Stimulated activated CD8-positive, alpha-beta memory T cell treated with anti-CD3 and anti-CD28 coated beads, Interleukin-7, amount 100 ng/mL, for 24 hours (primary cell): Measurements from ENCODE around the gene BABAM2.
"Not testable (repeated sequence)": the region's sequence is repeated elsewhere in the genome, so short reads cannot be mapped to it uniquely, and the experiment has no call there.

Experiments
- DNase-seq: peaks from one replicate; pipeline ENCODE4 v3.0.0-alpha.2; 2020; ENCODE audit warnings: low read depth

Gene BABAM2

DNA sequence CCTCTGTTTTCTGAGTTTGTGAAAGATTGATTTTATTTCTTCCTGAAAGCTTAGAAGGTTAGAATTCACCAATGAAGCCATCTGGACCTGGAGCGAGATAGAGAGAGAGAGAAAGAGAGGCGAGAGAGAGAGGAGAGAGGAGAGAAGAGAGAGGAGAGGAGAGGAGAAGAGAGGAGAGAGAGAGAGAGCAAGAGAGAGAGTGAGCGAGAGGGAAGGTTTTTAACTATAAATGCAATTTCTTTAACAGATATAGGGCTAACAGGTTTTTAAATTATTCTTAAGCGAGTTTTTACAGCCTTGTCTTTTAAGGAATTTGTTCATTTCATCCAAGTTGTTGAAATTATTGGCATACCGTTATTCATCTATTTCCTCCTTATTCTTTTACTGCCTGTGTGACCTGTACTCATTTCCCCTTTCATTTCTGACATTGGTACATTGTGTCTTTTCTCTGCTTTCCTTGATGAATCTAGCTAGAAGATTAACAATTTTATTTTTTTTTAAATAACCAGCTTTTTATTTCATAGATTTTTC lies 56.1 kb downstream of the BABAM2 start:
- no peak for DNase-seq

DNA sequence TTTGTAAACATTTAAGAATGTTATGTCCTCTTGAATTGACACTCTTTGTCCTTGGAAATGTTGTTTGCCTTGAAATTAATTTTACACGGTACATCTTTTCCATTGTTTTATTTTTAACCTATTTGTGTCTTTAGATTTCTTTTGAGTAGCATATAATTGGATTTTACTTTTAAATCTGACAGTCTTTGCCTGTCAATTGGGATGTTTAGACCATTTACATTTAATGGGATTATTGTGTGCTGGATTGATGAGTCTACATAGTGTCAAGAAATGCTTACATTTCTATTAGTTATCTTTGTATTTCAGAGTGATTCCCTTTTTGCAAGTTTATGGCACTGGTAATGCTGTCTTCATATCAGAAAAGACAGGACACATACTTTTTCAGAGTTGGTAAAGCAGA lies 61.5 kb downstream of the BABAM2 start:
- no peak for DNase-seq

DNA sequence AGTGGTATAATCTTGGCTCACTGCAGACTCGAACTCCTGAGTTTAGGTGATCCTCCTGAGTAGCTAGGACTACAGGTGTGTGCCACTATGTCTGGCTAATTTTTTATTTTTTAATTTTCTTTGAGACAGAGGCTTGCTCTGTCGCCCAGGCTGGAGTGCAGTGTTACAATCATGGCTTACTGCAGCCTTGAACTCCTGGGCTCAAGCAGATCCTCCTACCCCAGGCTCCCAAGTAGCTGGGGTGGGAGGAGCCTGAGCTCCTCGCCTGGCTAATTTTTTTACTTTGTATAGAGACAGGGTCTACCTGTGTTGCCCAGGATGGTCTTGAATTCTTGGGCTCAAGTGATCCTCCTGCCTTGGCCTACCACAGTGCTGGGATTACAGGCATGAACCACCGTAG lies 62.5 kb downstream of the BABAM2 start:
- no peak for DNase-seq

DNA sequence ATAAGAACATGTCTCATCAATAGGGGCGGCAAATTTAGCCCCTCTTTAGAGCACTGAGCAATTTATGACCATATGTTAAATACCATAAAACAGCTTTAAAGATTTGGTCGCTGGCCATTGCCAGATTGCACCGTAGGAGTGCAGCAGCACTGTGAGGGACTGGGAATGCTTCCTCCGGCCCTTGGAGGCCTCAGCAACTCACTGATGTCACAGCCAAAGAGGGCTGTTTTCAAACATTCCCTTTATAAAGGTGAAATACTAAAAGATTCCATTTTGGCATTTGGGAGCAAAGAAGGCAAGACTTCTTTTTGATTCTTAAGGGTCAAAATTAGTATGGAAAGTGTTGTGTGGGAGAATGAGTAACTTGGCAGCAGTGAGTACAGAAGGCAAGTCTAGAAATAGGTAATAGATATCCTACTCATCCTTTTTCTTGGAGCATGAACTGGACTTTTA lies 63.7 kb downstream of the BABAM2 start:
- DNase-seq = no peak

DNA sequence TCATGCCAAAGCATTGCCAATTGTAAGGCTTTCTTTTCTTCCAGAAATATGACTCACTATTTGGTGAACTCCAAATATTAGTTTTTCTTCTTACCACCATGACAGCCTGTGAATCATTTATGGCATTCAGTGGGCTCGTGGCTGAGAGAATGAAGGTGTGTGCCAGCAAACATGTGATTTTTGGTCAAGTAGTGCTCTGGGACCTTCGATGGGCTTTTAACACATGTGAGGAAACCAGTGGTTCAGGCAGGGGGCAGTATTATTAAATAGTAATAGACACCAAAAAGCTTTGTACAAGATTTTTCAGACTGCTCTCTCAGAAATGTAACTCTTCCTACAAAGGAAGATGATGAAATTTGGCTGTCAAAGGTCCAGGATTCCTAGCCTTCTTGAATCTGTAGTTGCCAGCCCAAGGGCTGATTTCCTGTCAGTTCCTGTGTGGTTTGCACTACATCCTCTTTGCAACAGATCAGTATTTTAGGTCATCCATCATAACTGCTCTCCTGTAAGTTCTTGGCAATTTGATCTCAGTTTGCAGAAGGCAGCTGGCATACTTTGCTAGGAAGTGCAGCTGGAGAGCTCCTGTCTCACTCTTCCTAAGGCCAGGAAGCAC lies 64.3 kb downstream of the BABAM2 start:
- DNase-seq = no peak

DNA sequence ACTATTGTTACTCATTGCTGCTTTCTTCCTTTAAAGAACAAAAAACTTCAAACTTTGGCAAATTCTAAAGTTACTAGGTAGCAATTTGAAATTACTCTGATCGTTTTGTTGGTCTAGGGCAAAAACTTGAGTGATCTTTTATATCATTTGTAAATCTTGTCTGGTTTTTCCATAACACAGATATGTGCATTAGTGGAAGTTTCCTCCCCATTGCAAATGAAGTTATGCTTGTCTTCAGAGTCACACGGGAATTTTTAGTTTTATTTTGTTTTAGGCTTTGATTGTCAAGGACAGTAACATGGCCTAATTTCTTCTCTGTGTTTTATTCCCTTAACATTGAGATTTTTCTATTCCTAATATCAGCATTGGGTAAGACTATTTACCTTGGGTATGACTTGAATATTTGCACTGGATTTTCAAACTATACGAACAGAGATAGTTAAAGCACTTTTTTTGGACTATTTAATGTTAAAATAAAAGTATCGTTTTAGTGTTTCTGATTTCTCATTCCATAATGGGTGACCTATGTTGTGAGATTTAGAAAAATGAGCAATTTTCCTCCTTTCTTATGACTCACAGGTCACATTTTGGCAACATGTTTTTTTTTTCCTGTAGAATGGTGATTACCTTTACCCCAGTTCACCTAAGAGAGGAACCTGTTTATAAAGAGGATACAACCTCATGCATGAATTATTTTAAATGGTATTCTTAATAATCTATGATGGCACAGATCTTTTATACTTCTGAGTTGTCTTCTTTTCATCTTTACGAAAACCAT lies 65.0 kb downstream of the BABAM2 start:
- DNase-seq = no peak

DNA sequence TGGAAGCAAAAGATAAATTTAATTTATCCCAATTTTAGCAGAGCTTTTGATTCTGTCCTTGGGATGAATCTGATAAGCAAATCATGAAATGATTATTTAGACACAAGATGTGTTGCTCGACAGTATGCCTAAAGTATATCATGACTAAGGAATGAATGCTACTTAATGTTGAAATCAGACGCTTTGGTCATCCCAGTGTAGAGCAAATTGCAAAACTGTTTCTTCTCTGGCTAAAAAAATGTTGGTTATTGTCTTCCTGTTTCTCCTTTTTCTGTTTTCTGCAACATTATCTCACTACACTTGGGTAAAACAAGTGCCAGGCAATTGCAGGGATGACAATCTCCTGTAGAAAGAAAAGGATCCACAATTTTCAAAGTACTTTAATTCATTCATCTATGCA lies 66.4 kb downstream of the BABAM2 start:
- no peak for DNase-seq

DNA sequence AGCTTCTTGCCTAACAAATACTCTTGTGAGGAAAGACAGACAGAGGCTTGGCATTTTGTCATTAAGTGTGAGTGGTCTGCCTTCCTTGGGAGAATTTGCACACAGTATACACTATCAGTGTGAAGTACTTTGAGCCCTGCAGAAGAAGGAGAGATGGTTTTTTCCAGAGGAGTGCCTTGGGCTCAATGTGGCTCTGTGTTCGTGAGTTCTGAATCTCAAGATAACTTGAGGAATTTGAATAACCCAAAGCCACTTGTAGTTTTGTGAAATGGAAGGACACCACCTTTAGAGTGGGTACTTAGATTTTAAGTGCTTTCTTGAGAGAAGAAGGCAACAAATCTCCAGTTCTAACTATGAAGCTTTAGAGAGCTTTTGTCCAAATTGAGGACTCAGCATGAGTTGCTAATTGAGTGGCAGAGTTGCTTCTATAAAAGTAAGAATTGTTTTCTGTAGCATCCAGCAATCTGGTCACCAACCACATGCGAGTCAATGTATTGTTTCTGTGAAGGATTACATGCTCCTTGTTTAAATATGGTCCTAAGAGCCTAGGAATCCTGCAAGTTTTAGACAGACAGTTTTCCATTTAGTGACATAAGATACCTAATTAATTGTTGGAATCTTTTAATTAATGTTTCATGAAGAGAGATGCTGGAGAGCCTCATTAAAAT lies 68.3 kb downstream of the BABAM2 start:
- no peak for DNase-seq

DNA sequence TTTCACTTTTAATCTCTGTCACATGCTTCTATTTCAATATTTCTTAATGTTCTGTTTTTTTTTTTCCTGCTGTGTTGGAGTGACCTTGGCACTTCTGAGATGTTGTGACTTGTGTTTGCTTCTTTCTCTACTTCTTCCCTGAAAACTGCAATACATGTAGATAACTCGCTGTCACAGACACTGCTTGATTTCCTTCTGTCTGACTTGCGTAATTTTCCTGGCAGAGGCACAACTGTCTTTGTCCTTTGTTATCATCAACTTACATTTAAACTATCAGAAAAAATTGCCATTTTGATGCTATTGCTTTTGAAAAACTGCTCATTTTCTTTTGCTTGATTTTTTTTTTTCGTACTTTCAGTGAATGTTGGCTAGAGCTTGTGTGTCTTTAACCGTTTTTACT lies 69.0 kb downstream of the BABAM2 start:
- DNase-seq = no peak

DNA sequence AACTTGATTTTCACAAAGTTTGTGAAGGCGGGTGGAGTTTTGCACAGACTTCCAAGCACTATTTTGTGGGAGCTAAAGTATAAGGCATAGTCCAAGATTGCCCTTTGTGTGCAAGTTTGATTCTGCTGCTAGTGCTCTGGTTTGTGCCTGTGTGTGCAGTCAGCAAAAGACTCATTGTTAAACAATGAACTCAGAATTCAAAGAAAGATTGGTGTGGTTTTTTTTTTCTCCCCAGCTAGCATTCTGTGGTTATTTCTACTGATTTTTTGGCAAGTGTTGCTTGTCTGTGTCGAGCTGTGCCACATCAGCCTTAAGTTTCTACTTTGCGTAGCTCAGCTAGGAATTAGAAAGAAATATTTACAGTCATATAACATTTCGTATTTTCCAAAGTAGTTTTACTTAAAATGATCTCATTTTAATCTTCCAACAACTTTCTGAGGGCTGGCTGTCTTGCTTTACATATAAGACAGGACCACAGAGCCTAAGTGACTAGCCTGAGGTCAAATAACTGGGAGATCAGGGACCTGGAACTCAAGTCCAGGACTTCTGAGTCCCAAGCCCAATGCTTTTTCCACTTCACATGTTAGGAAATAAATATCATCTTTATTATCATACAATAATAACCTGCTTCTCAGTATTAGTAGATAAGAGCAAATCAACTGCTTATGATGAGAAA lies 69.8 kb downstream of the BABAM2 start:
- no peak for DNase-seq

DNA sequence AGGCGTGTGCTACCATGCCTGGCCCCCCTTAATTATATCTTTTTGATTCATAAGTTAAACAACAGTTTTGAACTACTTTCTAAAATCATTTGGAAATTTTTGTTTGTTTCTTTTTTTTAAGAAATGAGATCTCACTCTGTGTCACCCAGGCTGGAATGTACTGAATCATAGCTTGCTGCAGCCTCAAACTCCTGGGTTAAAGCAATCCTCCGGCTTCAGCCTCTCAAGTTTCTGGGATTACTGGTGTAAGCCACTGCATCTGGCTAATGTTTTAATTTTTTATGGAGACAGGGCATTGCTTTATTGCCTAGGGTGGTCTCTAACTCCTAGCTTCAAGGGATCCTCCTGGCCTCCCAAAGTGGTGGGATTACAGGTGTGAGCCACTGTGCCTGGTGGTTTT lies 71.5 kb downstream of the BABAM2 start:
- DNase-seq = no peak

DNA sequence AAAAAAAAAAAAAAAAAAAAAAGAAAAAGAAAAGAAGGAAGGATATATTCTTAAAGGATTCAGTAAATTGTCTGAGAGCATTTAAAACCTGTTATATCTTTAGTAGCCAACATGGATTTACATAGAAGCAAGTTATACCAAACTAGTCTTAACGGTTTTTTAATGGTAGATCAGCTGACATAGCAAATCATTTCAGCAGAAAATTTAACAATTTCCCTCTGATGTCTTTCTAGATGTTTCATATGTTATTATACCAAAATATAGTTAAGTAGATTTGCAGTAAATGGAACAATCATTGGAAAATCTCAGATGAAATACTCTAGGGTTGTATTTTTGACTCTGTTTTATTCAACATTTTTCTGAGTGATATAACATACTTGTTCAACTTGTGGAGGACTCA lies 72.9 kb downstream of the BABAM2 start:
- DNase-seq = no peak

DNA sequence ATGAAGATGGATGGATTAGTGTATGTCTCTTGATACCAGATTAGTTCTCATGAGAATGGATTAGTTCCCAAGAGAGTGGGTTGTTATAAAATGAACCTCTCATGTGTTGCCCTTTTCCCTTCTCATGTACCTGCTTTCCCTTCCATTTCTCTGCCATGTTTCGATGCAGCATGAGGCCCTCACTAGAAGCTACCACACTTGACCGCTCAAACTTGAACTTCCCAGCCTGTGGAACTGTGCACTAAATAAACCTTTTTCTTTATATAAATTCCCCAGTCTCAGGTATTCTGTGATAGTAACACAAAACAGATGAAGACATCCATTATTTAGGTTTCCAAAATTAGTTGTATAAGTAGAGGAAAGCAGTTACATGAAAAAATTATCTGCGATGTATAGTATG lies 73.5 kb downstream of the BABAM2 start:
- no peak for DNase-seq

DNA sequence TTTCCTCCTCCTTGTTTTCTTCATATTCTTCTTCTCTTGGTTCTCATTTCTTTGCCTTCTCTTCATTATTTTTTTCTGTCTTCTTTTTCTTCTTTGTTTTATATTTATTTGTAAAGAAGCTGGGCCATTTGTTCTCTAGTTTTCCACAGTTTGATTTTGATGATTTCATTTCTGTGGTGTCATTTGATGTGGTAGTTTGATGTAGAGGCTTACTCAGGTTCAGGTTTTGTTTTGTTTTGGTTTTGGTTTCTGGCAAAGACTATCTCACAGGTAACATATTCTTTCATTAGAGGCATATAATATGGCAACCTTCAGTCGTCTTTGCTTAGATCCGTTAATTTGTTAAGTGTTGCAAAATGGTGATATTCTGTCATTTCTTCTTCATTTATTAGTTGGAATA lies 75.3 kb downstream of the BABAM2 start:
- DNase-seq = no peak

DNA sequence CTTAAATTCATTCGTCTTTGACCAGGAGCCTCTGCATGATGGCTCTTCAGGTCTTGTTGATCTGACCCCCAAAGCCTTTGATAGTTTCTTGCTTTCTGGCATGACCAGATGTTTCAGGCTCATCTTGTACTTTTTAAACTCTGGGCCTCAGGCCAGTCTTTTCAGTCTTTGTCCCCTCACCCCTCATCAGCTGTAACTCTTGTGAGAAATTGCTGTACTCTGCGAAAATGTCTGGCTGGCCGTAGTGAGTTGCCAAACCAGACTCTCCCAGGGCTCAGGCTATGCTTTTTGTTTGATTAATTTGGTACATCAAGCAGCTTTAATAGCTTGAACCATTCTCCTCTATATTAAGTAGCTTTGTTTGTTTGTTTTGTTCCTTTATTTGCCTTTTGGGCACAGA lies 75.9 kb downstream of the BABAM2 start:
- no peak for DNase-seq

DNA sequence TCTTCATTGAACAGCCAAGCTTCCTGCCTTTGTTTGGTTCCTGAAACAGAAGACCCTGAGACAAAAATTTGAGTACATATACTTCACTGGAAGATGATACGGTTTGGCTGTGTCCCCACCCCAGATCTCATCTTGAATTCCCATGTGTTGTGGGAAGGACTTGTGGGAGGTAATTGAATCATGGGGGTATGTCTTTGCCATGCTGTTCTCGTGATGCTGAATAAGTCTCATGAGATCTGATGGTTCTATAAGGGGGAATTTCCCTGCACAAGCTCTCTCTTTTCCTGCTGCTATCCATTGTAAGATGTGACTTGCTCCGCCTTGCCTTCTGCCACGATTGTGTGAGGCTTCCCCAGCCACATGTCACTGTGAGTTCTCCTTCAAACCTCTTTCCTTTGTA lies 76.5 kb downstream of the BABAM2 start:
- DNase-seq = no peak

DNA sequence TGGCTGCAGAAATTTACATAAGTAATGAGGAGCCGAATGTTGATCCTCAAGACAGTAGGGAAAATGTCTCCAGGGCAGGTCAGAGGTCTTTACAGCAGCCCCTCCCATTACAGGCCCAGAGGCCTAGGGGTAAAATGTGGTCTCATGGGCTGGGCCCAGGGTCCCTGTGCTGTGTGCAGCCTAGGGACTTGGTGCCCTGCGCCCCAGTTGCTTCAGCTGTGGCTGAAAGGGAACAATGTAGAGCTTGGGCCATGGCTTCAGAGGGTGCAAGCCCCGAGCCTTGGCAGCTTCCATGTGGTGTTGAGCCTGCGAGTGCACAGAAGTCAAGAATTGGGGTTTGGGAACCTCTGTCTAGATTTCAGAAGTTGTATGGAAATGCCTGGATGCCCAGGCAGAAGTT lies 77.5 kb downstream of the BABAM2 start:
- DNase-seq = not testable (repeated sequence)

DNA sequence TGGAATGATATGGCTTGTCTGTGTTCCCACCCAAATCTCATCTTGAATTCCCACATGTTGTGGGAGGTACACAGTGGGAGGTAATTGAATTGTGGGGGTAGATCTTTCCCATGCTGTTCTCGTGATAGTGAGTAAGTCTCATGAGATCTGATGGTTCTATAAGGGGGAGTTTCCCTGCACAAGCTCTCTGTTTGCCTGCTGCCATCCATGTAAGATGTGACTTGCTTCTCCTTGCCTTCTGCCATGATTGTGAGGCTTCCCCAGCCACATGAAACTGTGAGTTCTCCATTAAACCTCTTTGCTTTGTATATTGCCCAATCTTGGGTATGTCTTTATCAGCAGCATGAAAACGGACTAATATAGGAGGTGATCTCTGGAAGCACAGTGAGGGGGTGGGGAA lies 78.4 kb downstream of the BABAM2 start:
- DNase-seq = not testable (repeated sequence)

DNA sequence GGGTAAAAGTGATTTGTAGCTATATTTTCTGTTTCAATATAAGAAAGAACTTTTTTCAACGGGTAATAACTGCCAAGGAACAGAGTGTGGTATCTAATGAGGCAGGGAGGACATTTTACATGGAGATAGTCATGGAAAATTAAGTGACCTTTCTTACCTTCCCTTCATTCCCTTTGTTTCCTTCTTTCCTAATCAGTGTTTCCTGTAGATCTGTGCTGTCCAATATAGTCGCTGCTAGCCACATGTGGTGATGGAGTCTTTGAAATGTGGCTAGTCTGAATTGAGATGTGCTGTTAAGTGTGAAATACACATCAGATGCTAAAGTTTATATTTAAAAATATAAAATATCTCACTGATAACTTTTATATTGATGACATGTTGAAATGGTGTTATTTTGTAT lies 81.8 kb downstream of the BABAM2 start:
- no peak for DNase-seq

DNA sequence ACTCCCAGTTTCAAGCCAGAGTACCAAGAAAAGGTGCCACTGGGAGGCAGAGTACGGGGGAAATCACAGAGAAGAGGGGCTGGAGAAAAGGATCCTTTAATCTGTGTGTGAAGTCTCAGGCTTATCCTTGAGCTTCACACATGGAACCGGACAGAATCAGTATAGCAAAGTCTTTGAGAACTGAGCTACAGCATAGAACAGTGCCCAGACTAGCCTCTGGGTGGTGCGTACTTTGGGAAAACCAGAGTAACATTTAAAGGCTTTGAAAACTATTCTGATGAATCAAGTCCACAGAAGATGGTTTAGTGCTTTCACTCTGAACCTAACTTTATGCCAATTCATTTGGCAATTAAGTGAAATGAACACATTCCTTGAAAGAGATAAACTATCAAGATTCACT lies 83.1 kb downstream of the BABAM2 start:
- no peak for DNase-seq

DNA sequence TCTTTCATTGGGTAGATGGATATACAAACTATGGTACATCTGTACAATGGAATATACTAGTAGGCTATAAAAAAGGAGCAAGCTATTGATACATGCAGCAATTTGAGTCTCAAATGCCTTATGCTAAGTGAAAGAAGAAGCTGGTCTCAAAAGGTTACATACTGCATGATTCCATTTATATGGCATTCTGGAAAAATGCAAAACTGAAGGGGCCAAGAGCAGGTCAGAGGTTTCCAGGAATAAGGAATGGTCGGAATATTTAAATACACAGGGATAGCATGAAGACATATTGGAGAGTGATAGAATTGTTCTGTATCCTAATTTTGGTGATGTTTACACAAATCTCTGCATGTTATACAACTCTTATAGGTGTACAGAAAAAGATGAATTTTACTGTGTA lies 85.8 kb downstream of the BABAM2 start:
- no peak for DNase-seq

DNA sequence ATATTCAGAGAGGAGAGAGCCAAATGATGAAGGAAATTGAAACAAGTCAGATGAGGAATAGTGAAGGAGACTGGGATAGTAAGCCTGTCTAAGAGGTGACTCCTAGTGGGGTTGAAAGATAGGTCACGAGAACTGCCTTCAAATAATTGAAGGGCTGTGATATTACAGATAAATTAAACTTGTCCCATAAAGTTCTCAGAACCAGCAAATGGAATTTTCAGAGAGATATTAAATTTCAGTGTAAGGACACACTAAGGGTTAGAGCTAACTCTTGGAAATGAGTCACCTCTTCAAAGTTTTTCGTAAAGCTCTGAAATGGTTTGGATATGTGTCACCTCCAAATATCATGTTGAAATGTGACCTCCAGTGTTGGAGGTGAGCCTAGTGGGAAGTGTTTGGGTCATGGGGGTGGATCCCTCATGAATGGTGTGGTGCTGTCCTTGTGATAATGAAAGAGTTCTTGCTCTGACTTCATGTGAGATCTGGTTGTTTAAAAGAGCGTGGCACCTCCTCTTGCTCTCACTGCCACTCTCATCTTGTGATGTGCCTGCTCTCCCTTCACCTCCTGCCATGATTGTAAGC lies 87.3 kb downstream of the BABAM2 start:
- no peak for DNase-seq
